Osteocyte (in vitro differentiated cells): ENCODE measurements around the gene ANKRD60. TPM values are rescaled to one million over a fixed set of nuclear protein-coding genes. Genes with fewer than 3 reads are reported as not detected.

Experiments used
- DNase-seq: peaks from one replicate; pipeline ENCODE4 v3.0.0; 2021; ENCODE audit warnings: mixed read lengths; ENCODE audit not compliant: unreplicated experiment; ENCODE audit errors: extremely low spot score
- H3K27ac Mint-ChIP-seq: one replicate; pipeline ENCODE4 v1.8.0; 2021; ENCODE audit warnings: mild to moderate bottlenecking, mixed read lengths; ENCODE audit not compliant: unreplicated experiment
- H3K27me3 Mint-ChIP-seq: one replicate; pipeline ENCODE4 v1.8.0; 2021; ENCODE audit warnings: mixed read lengths; ENCODE audit not compliant: unreplicated experiment
- H3K36me3 Mint-ChIP-seq: one replicate; pipeline ENCODE4 v1.8.0; 2021; ENCODE audit warnings: mixed read lengths; ENCODE audit not compliant: unreplicated experiment
- H3K4me1 Mint-ChIP-seq: one replicate; pipeline ENCODE4 v1.8.0; 2021; ENCODE audit warnings: mixed read lengths; ENCODE audit not compliant: unreplicated experiment
- H3K4me3 Mint-ChIP-seq: one replicate; pipeline ENCODE4 v1.8.0; 2021; ENCODE audit warnings: mild to moderate bottlenecking, moderate library complexity, mixed read lengths; ENCODE audit not compliant: unreplicated experiment
- H3K9me3 Mint-ChIP-seq: one replicate; pipeline ENCODE4 v1.8.0; 2021; ENCODE audit warnings: mixed read lengths; ENCODE audit not compliant: unreplicated experiment
- total RNA-seq: library from RNA; stranded (reverse); gene quantifications from 2 replicates; pipeline ENCODE4 v1.2.1, GENCODE V29; 2021
- TF ChIP-seq, protein P1 (sequence below): fragments of 200-600 bp; sonication (generic); IDR thresholded peaks from 2 replicates; pipeline ENCODE4 v1.5.0; 2021; ENCODE audit warnings: antibody characterized with exemption, mild to moderate bottlenecking, moderate library complexity

Gene ANKRD60
- total RNA-seq, 1 donor from 2014 or later, result not detected

DNA sequence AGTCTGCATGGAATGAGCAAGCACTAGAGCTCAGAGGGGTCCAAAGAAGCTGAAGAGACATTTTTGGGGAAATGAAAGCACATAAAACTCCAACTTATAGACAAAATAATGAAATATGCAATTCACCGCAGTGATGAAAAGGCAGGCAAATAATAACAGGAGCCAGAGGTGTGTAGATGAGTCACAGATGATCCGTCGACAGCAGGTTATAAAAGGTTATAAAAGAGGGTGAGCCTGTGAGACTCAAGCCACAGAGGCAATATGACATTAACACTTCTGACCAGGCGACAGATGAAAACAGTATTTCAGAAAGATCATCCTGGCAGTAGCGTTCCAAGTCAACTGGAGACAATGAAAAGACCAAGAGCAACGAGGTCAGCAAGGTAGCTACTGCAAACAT, 35.8 kb upstream of the ANKRD60 start:
- Mint-ChIP-seq H3K27ac (no peak overlapping the region), H3K4me1 (no peaks in the 10 kb centered on the region), H3K36me3 (peaks cover 13% of the 10 kb centered on the region), H3K9me3 (no peaks in the 10 kb centered on the region), H3K4me3 (no peak overlapping the region), H3K27me3 (no peaks in the 10 kb centered on the region)
- no peak for DNase-seq
- TF ChIP-seq, protein P1, sequence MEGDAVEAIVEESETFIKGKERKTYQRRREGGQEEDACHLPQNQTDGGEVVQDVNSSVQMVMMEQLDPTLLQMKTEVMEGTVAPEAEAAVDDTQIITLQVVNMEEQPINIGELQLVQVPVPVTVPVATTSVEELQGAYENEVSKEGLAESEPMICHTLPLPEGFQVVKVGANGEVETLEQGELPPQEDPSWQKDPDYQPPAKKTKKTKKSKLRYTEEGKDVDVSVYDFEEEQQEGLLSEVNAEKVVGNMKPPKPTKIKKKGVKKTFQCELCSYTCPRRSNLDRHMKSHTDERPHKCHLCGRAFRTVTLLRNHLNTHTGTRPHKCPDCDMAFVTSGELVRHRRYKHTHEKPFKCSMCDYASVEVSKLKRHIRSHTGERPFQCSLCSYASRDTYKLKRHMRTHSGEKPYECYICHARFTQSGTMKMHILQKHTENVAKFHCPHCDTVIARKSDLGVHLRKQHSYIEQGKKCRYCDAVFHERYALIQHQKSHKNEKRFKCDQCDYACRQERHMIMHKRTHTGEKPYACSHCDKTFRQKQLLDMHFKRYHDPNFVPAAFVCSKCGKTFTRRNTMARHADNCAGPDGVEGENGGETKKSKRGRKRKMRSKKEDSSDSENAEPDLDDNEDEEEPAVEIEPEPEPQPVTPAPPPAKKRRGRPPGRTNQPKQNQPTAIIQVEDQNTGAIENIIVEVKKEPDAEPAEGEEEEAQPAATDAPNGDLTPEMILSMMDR, result no peak

- Mint-ChIP-seq H3K9me3 (no peaks in the 10 kb centered on the region), H3K27ac (no peak overlapping the region), H3K36me3 (peaks cover 12% of the 10 kb centered on the region), H3K4me1 (no peaks in the 10 kb centered on the region), H3K27me3 (no peaks in the 10 kb centered on the region), H3K4me3 (no peak overlapping the region)
- TF ChIP-seq, protein P1, result no peak
- DNase-seq, result no peak
Measured at GRCh38 chr20:58261660-58262059, 33.2 kb upstream of the ANKRD60 start.

DNA sequence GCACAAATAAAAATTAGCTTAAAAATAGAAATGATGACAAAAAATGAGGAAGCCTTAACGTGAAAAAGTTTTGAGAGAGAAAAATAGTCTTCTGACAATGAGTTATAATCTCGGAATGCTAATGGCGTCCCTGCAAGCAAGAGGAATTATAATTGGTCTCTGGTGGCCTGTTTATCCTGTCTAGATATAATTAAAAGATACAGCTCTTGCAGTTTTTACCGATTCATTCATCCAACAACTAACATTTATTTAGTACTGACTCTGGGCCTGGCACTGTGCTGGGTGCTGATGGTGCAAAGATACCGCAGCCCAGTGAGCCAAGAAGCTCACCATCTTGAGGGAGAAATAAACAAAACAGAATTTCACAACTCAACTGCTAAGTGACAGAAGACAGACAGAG, 31.6 kb upstream of the ANKRD60 start:
- Mint-ChIP-seq H3K4me1 (no peaks in the 10 kb centered on the region), H3K36me3 (peaks cover 9% of the 10 kb centered on the region), H3K27me3 (no peaks in the 10 kb centered on the region), H3K27ac (no peak overlapping the region), H3K9me3 (no peaks in the 10 kb centered on the region), H3K4me3 (no peak overlapping the region)
- no peak for DNase-seq
- TF ChIP-seq, protein P1, result no peak

DNA sequence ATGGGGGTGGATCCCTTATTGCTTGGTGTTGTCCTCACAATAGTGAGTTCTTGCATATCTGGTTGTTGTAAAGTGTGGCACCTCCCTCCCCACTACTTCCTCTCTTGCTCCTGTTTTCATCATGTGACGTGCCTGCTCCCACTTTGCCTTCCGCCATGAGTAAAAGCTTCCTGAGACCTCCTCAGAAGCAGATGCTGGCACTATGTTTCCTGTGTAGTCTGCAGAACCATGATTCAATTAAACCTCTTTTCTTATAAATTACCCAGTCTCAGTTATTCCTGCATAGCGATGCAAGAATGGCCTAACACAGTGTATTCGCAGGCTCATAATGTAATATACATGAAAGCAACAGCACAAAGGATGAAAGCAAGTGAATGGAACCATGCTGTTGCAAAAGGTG, 28.4 kb upstream of the ANKRD60 start:
- DNase-seq, result no peak
- TF ChIP-seq, protein P1, result no peak
- peaks cover 11% of the 10 kb centered on the region for H3K9me3 Mint-ChIP-seq

GRCh38 chr20:58256307-58256706, 27.9 kb upstream of the ANKRD60 start:
- Mint-ChIP-seq H3K27me3 (no peaks in the 10 kb centered on the region), H3K4me3 (no peak overlapping the region), H3K9me3 (peaks cover 11% of the 10 kb centered on the region), H3K27ac (no peak overlapping the region), H3K36me3 (peaks cover 21% of the 10 kb centered on the region), H3K4me1 (peaks cover 13% of the 10 kb centered on the region)
- TF ChIP-seq, protein P1, result no peak
- DNase-seq, result no peak

More for the DNA sequence above, 28.4 kb upstream of the ANKRD60 start:
- Mint-ChIP-seq H3K4me1 (peaks cover 9% of the 10 kb centered on the region), H3K4me3 (no peak overlapping the region), H3K27ac (no peak overlapping the region), H3K27me3 (no peaks in the 10 kb centered on the region), H3K36me3 (peaks cover 21% of the 10 kb centered on the region)
